T-helper 1 cell treated with Interleukin-12 subunit alpha and Interleukin-12 subunit beta and Interleukin-4 antibody, amounts not matched to agents 30 ng/mL and 1 ng/mL, for 36 hours (primary cell): ENCODE measurements around the gene GCSAML. TPM values are rescaled to one million over a fixed set of nuclear protein-coding genes. Genes with fewer than 3 reads are reported as not detected.
"Not testable (repeated sequence)": the region's sequence is repeated elsewhere in the genome, so short reads cannot be mapped to it uniquely, and the experiment has no call there.

Source experiments
- intact Hi-C: fragments of 100-400 bp; cut with micrococcal nuclease; formaldehyde crosslinking; loops from one replicate; pipeline ENCODE4 v1.15.1; 2024
- total RNA-seq: library from RNA; stranded (reverse); gene quantifications from 2 replicates; pipeline ENCODE4 v1.2.3, GENCODE V29; 2022

Gene GCSAML
- total RNA-seq, result not detected in 2 replicates

DNA sequence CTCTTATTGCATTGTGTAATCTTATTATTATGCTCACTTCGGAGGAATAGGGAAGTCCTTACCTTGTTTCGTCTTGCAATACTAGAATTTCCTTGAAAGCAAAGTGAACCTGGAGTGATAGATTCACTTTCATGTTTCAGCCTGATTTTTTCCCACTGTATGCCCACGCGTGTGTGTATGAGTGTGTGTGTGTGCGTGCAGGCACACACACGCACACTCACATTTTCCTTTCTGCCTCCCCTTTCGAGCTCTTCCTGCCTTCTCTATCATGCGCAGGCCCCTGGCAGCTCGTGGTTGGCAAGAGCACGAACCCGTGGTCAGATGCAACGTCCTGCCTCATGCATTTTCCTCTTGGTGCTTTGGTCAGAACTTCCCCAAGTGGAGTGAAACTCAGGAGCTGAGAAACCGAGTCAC lies at the start of gene GCSAML:
GCSAML (plus strand) TSS at position 366 of the 414 bp plus-strand sequence. CDS start 58 bp downstream, outside the sequence.
- intact Hi-C loops, result no loop called here

GRCh38 chr1:247500865-247501264 lies 48.1 kb upstream of the GCSAML start:
- intact Hi-C loops, result no loop called here

- intact Hi-C loops, result no loop called here
Measured at GRCh38 chr1:247506831-247507230, 42.1 kb upstream of the GCSAML start.

- intact Hi-C loops, result no loop called here
Measured at GRCh38 chr1:247517795-247518612, 30.9 kb upstream of the GCSAML start.

GRCh38 chr1:247518613-247518891 lies 30.4 kb upstream of the GCSAML start:
- intact Hi-C loops, result no loop called here

GRCh38 chr1:247521886-247522285 lies 27.0 kb upstream of the GCSAML start:
- intact Hi-C loops, result not testable (repeated sequence)

GRCh38 chr1:247528812-247529474 lies 20.0 kb upstream of the GCSAML start:
- intact Hi-C loops, result no loop called here

GRCh38 chr1:247529771-247530355 lies 19.1 kb upstream of the GCSAML start:
- intact Hi-C loops, result no loop called here

- intact Hi-C loops, result no loop called here
Measured at GRCh38 chr1:247530785-247531184, 18.1 kb upstream of the GCSAML start.

- intact Hi-C loops, result no loop called here
Measured at GRCh38 chr1:247531937-247532336, 17.0 kb upstream of the GCSAML start.

- intact Hi-C loops, result no loop called here
Measured at GRCh38 chr1:247535402-247535801, 13.5 kb upstream of the GCSAML start.

DNA sequence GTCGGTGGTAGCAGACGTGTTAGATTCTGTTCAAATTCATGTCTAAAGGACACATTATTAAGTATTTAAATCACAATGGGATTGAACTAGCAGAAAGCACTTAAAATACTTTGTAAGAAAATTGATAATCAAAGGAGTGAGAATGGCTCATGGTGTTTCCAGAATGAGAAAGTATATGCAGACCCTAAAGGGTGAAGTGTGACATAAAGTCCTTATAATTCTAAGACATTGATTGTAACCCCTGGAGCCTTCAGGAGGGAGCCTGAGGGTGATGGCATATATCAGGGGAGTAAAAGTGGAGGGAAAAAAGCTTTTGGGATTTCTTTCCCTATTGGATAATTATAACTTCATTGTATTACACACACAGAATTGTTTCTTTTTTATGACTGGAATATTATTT lies 12.6 kb upstream of the GCSAML start, which contains the start of gene OR2C3:
OR2C3 (minus strand) TSS at position 101 of the 400 bp plus-strand sequence. CDS start 3,929 bp downstream, outside the sequence.
- intact Hi-C loops, result no loop called here

GRCh38 chr1:247538561-247538960 lies 10.4 kb upstream of the GCSAML start:
- intact Hi-C loops, result no loop called here

DNA sequence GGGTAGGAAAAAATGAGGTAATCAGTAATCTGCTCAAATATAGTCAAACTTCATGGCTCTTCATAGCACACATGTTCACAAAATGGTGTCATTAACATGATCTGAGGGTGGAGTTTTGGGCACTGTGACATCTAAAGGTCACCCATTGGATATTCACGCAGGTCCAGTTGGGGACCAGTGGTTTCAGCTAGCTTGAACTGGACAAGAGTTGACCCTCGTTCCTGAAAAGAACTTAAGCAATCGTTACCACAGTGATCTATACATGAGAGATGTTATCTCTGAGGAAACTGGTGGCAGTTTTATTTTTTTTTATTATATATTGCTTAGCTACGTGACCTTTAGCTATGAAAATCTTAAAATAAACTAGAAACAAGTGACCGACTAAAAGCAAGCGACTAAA lies 9.7 kb upstream of the GCSAML start:
- intact Hi-C loops, result no loop called here

- intact Hi-C loops, result no loop called here
Measured at GRCh38 chr1:247540581-247540980, 8.4 kb upstream of the GCSAML start.

GRCh38 chr1:247542811-247543210 lies 6.1 kb upstream of the GCSAML start:
- intact Hi-C loops, result no loop called here

DNA sequence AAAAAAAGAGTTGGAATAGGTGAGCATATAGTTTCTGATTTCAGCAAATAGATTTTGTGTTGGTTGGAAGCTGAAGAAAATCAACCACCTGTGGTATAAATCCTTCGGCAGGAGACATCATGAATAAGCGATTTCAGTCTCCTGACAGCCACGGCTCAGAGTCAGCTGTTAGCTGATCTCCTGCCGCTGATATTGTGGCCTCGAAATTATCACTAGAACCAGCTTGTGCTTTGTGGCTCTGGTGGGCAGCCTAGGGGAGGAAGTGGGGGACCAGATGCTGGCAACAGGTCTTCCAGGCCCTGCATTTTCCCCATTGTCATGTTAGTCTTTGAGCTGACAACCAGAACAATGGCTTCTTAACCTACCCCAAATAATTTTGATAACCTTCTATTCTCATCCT lies 842 bp upstream of the GCSAML start:
- intact Hi-C loops, result no loop called here

- intact Hi-C loops, result no loop called here
Measured at GRCh38 chr1:247551721-247552120, 2.8 kb downstream of the GCSAML start.

- intact Hi-C loops, result no loop called here
Measured at GRCh38 chr1:247552231-247552630, 3.3 kb downstream of the GCSAML start.

DNA sequence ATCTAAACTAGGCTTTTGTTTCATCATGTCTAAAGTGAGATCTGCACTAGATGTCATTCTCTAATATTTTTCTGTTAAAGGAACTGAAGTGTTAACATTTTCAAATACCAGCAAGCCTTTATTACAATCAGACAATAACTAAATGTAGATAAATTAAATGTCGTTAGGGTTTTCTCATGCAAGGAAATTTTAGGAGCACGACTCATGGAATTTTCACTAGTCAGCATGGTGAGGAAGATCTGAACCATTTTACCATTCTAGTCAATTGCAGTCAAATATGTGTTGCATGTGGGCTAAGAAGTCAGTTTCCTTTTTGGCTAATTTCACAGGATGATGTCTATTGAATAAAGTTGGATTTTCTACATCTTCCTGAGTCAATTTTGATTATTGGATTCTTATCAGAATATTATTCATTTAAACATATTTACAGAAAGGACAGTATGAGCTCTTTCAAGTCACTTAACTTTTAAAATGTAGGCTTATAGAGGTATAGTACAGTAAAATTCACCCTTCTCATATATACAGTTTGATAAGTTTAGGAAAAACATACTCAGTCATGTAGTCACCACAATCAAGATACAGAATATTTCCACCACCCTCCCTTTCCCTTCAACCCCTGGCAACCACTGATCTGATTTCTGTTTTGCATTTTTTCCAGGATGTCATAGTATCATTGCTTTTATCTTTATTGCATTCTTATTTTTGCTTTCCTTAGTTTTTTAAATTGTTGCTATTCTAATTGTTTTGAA lies 9.2 kb downstream of the GCSAML start:
- intact Hi-C loops, result no loop called here

DNA sequence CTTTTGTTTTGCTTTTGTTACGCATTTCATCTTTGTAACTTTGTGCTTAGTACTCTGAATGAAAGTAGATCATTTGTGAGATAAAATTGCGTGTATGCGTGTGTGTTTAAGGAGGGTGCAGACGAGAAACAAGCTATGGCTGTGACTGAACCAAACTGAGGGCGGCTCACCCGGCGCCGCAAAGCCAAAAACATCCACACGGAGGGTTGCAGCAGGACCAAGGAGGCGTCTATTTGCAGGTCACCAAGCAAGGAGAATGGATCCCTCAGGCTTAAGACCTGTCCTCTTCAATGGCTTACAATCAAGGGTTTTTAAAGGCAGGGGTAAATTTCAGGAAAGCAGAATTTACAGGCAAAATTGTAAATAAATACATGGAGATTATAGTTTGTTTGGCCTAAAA lies 12.8 kb downstream of the GCSAML start:
- intact Hi-C loops, result no loop called here

GRCh38 chr1:247562198-247562597 lies 13.3 kb downstream of the GCSAML start:
- intact Hi-C loops, result no loop called here
